Measurements from ENCODE around the gene MICAL1.

GRCh38 chr6:109457562-109457996, 2.0 kb upstream of the MICAL1 start:
- TF ChIP-seq GATA3 (IDR thresholded peaks at IDR 0.05; ENCODE audit: low read depth, low read length) (no peak), GATA2 (IDR thresholded peaks at IDR 0.05; ENCODE audit: low read depth, low read length) (no peak)

Data from SH-SY5Y (cell line).